HCT116 (cell line): Measurements from ENCODE around the gene TDRD7. TPM values are rescaled to one million over a fixed set of nuclear protein-coding genes. Genes with fewer than 3 reads are reported as not detected.

Experiments used
- ATAC-seq: fragments of 200-7000 bp; cut with Tn5 transposase; 2 replicates; pipeline ENCODE4 v1.9.1; 2020; ENCODE audit warnings: mild to moderate bottlenecking, moderate library complexity
- BruUV-seq: library from RNA; stranded (reverse); fragments of 400-500 nt; replicated peaks from 2 replicates; lab custom pipeline; 2021; lab: Mats Ljungman, UMichigan
- CTCF ChIA-PET: fragments of 300-600 bp; sonication (Branson Sonifier 250); formaldehyde crosslinking; loops from one replicate; lab custom pipeline; 2021; ENCODE audit warnings: antibody characterized with exemption; lab: Charles Lee
- POLR2A ChIA-PET: fragments of 300-600, 350-600 bp; sonication (Branson Sonifier 250); formaldehyde crosslinking; loops from one replicate; lab custom pipeline; 2021; ENCODE audit warnings: antibody characterized with exemption; lab: Charles Lee
- RAD21 ChIA-PET, 2 experiments: fragments of 300-600 bp; sonication (Branson Sonifier 250); formaldehyde crosslinking; loops; one replicate each; lab custom pipeline; 2023; ENCODE audit warnings: low total read pairs in 2 of 2; ENCODE audit not compliant: uncharacterized antibody in 2 of 2, unreplicated experiment in 2 of 2, low non-redundant PET in 1 of 2; lab: Charles Lee
- DNase-seq: peaks from one replicate; pipeline ENCODE4 v3.0.0-alpha.2; 2010; ENCODE audit warnings: low read depth, low spot score
- H2AFZ ChIP-seq: fragments of 200-600 bp; shearing (Covaris generic), sonication (generic); 2 replicates; pipeline ENCODE4 v1.6.1; 2017; ENCODE audit warnings: low read depth, mixed run types, mixed read lengths, antibody characterized with exemption, low read length; ENCODE audit not compliant: poor library complexity, severe bottlenecking
- H3K27ac ChIP-seq: 2 replicates; pipeline ENCODE4 v1.5.1; 2012; ENCODE audit warnings: low read depth, low read length
- H3K27me3 ChIP-seq: fragments of 200-600 bp; sonication (generic); 2 replicates; pipeline ENCODE4 v1.6.1; 2016; ENCODE audit warnings: mixed run types, low read length, mixed read lengths; ENCODE audit not compliant: insufficient read depth
- H3K36me3 ChIP-seq, 2 experiments: fragments of 200-500 bp in 1 of 2; fragments of 200-600 bp in 1 of 2; sonication (Bioruptor generic) in 1 of 2; sonication (generic) in 1 of 2; 2 replicates each; pipeline versions ENCODE4 v1.5.1 to v1.6.1; 2014 to 2016; ENCODE audit warnings: low read length in 2 of 2, inconsistent platforms in 1 of 2, mixed read lengths in 1 of 2, mixed run types in 1 of 2; ENCODE audit not compliant: insufficient read depth in 2 of 2, control insufficient read depth in 1 of 2
- H3K4me1 ChIP-seq, 2 experiments: fragments of 200-600 bp in 1 of 2; sonication (generic) in 1 of 2; 2 replicates each; pipeline versions ENCODE4 v1.5.1 to v1.6.1; 2012 to 2017; ENCODE audit warnings: low read length in 2 of 2, inconsistent platforms in 1 of 2, mild to moderate bottlenecking in 1 of 2, mixed read lengths in 1 of 2, mixed run types in 1 of 2, moderate library complexity in 1 of 2; ENCODE audit not compliant: insufficient read depth in 2 of 2, control insufficient read depth in 1 of 2
- H3K4me2 ChIP-seq: fragments of 200-600 bp; sonication (generic); 2 replicates; pipeline ENCODE4 v1.6.1; 2017; ENCODE audit warnings: mixed run types, low read length, mixed read lengths
- H3K4me3 ChIP-seq, 2 experiments: fragments of 200-600 bp in 1 of 2; sonication (generic) in 1 of 2; replicated peaks in 1 of 2; 2 replicates each; pipeline ENCODE4 v1.5.1; 2011 to 2016; ENCODE audit warnings: low read length in 2 of 2, control low read depth in 1 of 2, low read depth in 1 of 2, mild to moderate bottlenecking in 1 of 2, mixed read lengths in 1 of 2, mixed run types in 1 of 2
- H3K79me2 ChIP-seq: fragments of 200-600 bp; sonication (generic); 2 replicates; pipeline ENCODE4 v1.6.1; 2017; ENCODE audit warnings: mild to moderate bottlenecking, mixed run types, low read length, moderate library complexity, mixed read lengths; ENCODE audit not compliant: insufficient read depth
- H3K9ac ChIP-seq: fragments of 200-600 bp; sonication (generic); 2 replicates; pipeline ENCODE4 v1.6.1; 2016; ENCODE audit warnings: low read length, mixed read lengths
- H3K9me2 ChIP-seq: fragments of 200-600 bp; sonication (generic), shearing (Covaris generic); 2 replicates; pipeline ENCODE4 v1.6.1; 2017; ENCODE audit warnings: mixed run types, mild to moderate bottlenecking, moderate library complexity; ENCODE audit not compliant: insufficient read depth
- H3K9me3 ChIP-seq, 2 experiments: fragments of 200-500 bp in 1 of 2; fragments of 200-600 bp in 1 of 2; sonication (Bioruptor generic) in 1 of 2; sonication (generic) in 1 of 2; 2 replicates each; pipeline ENCODE4 v1.6.1; 2014 to 2017; ENCODE audit warnings: low read length in 2 of 2, mixed read lengths in 2 of 2, inconsistent platforms in 1 of 2, low read depth in 1 of 2, mild to moderate bottlenecking in 1 of 2, mixed run types in 1 of 2, moderate library complexity in 1 of 2; ENCODE audit not compliant: control insufficient read depth in 1 of 2, insufficient read depth in 1 of 2
- H4K20me1 ChIP-seq: fragments of 200-600 bp; sonication (generic), shearing (Covaris generic); 2 replicates; pipeline ENCODE4 v1.6.1; 2017; ENCODE audit warnings: mixed run types, mild to moderate bottlenecking, moderate library complexity; ENCODE audit not compliant: insufficient read depth
- CBX3 ChIP-seq: IDR thresholded peaks from 2 replicates; pipeline ENCODE4 v1.6.1; 2012; ENCODE audit warnings: low read depth
- EGR1 ChIP-seq: IDR thresholded peaks from 2 replicates; pipeline ENCODE4 v1.6.1; 2012; ENCODE audit warnings: low read depth
- EZH2phosphoT487 ChIP-seq: fragments of 200-600 bp; IDR thresholded peaks from 2 replicates; pipeline ENCODE4 v1.6.1; 2018; ENCODE audit warnings: antibody characterized with exemption, borderline replicate concordance
- RAD21 ChIP-seq: IDR thresholded peaks from 2 replicates; pipeline ENCODE4 v1.6.1; 2012; ENCODE audit warnings: low read depth, mild to moderate bottlenecking
- YY1 ChIP-seq: IDR thresholded peaks from 2 replicates; pipeline ENCODE4 v1.6.1; 2011; ENCODE audit warnings: low read length, low read depth, moderate library complexity, mild to moderate bottlenecking; ENCODE audit not compliant: insufficient replicate concordance; ENCODE audit errors: extremely low read depth
- ZFX ChIP-seq: fragments of 450-650 bp; IDR thresholded peaks from 2 replicates; pipeline ENCODE4 v1.6.1; 2017
- ZNF274 ChIP-seq: fragments of 200-500 bp; sonication (Bioruptor generic); IDR thresholded peaks from 2 replicates; pipeline ENCODE4 v1.6.1; 2014; ENCODE audit warnings: mild to moderate bottlenecking, low read depth, low read length, inconsistent platforms
- intact Hi-C: fragments of 100-400 bp; cut with micrococcal nuclease; formaldehyde crosslinking; loops from 2 replicates; pipeline ENCODE4 v1.10.0; 2022
- total RNA-seq: library from RNA; stranded (reverse); gene quantifications from one replicate; pipeline ENCODE4 v1.2.1, GENCODE V29; 2021; ENCODE audit not compliant: unreplicated experiment
- TF ChIP-seq, protein P1 (sequence below): IDR thresholded peaks from 2 replicates; pipeline ENCODE4 v1.6.1; 2012
- TF ChIP-seq, protein P2 (sequence below), 3 experiments: fragments of 200-600 bp in 1 of 3; sonication (generic) in 1 of 3; IDR thresholded peaks in 2 of 3; conservative IDR thresholded peaks in 1 of 3; 2 replicates each; pipeline ENCODE4 v1.5.1; 2012 to 2017; ENCODE audit warnings: low read depth in 2 of 3, low read length in 2 of 3, antibody characterized with exemption in 1 of 3, borderline replicate concordance in 1 of 3, control low read depth in 1 of 3, mild to moderate bottlenecking in 1 of 3, mixed read lengths in 1 of 3, mixed run types in 1 of 3, moderate library complexity in 1 of 3; ENCODE audit not compliant: insufficient read depth in 1 of 3
- TF ChIP-seq, protein P3 (sequence below): IDR thresholded peaks from 2 replicates; pipeline ENCODE4 v1.6.1; 2011; ENCODE audit warnings: mild to moderate bottlenecking, low read length, moderate library complexity; ENCODE audit not compliant: insufficient replicate concordance; ENCODE audit errors: extremely low read depth

TDRD7 gene
- total RNA-seq, 1 experiment from 2014 or later: 8.0 TPM

DNA sequence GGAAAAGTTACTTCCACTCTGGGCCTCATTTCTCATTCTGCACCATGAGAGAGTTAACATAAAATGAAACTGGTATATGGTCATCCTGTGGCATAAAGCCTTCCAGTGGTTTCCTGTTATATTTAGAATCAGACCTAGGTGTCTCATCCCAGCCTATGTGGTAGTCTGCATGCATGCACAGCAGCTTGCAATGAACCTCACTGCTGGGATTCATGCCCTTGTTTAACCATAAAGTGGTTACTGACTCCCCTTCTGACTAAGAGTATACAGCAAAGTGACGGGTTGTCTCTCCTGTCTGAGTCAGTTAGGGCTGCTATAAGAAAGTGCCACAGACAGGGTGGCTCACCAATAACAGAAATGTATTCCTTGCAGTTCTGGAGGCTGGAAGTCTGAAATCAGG, 14.7 kb upstream of the TDRD7 start (continued):
- TF ChIP-seq, protein P1, sequence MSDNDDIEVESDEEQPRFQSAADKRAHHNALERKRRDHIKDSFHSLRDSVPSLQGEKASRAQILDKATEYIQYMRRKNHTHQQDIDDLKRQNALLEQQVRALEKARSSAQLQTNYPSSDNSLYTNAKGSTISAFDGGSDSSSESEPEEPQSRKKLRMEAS: no peak
- TF ChIP-seq, protein P2, sequence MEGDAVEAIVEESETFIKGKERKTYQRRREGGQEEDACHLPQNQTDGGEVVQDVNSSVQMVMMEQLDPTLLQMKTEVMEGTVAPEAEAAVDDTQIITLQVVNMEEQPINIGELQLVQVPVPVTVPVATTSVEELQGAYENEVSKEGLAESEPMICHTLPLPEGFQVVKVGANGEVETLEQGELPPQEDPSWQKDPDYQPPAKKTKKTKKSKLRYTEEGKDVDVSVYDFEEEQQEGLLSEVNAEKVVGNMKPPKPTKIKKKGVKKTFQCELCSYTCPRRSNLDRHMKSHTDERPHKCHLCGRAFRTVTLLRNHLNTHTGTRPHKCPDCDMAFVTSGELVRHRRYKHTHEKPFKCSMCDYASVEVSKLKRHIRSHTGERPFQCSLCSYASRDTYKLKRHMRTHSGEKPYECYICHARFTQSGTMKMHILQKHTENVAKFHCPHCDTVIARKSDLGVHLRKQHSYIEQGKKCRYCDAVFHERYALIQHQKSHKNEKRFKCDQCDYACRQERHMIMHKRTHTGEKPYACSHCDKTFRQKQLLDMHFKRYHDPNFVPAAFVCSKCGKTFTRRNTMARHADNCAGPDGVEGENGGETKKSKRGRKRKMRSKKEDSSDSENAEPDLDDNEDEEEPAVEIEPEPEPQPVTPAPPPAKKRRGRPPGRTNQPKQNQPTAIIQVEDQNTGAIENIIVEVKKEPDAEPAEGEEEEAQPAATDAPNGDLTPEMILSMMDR (IDR thresholded peaks at IDR 0.05 in 2 of 3, conservative IDR thresholded peaks at IDR 0.05 in 1 of 3; ENCODE audit: borderline replicate concordance in 1 of 3, insufficient read depth in 1 of 3, low read depth in 2 of 3, low read length in 2 of 3): no peak
- TF ChIP-seq ZFX (no peak), ZNF274 (no peak), YY1 (no peak), RAD21 (no peak)

DNA sequence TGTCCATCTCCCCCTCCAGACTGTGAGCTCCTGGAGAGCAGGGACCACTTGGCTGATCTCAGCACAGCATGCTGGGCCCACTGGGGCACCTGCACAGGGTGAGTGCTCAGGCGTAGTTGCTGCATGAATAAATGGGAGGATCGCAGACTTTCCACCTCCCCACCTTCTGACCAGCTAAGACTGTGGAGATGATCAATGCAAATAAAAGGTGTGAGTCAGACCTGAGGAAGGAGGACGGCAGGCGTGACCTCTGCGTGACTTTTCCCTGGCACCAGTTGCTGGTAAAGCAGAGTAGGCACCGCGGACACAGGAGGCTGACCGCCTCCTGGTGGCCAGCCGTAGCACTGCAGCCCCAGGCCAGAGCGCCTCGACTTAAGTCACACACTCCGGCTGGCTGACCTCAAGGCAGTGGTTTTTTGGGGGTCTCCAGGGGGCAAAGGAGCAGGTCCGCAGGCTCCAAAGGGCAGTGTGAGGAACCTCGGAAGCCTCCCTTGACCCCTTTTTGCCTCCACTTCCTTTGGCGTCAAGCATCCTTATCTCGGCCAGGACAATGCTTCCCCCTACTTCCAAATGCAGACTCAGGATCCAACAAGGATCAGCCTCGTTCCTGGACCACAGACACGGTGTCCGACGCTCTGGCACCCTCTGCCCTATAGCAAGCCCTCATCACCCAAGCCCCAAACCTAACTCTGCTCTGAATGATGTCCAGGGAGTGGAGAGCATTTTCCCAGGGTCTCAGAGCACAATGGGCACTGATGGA, 12.7 kb upstream of the TDRD7 start:
- no peaks in the 10 kb centered on the region for H3K36me3 ChIP-seq
- peak overlapping the region in 1 of 2 experiments; percentile 30; a peak in 2 of 4 replicates for H3K4me3 ChIP-seq
- no peaks in the 10 kb centered on the region for H3K27me3 ChIP-seq
- DNase-seq: peak; percentile 73
- H3K4me1 ChIP-seq: peaks cover 4 to 10% of the 10 kb centered on the region in 2 experiments; a peak in 3 of 4 replicates
- no TSS peak for BruUV-seq
- TF ChIP-seq, protein P3, sequence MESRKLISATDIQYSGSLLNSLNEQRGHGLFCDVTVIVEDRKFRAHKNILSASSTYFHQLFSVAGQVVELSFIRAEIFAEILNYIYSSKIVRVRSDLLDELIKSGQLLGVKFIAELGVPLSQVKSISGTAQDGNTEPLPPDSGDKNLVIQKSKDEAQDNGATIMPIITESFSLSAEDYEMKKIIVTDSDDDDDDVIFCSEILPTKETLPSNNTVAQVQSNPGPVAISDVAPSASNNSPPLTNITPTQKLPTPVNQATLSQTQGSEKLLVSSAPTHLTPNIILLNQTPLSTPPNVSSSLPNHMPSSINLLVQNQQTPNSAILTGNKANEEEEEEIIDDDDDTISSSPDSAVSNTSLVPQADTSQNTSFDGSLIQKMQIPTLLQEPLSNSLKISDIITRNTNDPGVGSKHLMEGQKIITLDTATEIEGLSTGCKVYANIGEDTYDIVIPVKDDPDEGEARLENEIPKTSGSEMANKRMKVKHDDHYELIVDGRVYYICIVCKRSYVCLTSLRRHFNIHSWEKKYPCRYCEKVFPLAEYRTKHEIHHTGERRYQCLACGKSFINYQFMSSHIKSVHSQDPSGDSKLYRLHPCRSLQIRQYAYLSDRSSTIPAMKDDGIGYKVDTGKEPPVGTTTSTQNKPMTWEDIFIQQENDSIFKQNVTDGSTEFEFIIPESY: no peak
- no peak for TF ChIP-seq EZH2phosphoT487
- 0 out of 2 replicates have a peak, but pooled peaks have one; percentile 24 for TF ChIP-seq CBX3
- TF ChIP-seq RAD21: peak; percentile 84
- TF ChIP-seq, protein P2 (IDR thresholded peaks at IDR 0.05 in 2 of 3, conservative IDR thresholded peaks at IDR 0.05 in 1 of 3; ENCODE audit: borderline replicate concordance in 1 of 3, insufficient read depth in 1 of 3, low read depth in 2 of 3, low read length in 2 of 3): peak; percentile 76 to 98 (median 97)
- no peak for TF ChIP-seq EGR1
- POLR2A ChIA-PET: no interaction called here
- intact Hi-C loops: loop anchor here (1.0 kb wide), 1 partner anchor 542 kb away; no protein-coding TSS in a partner anchor
- no peak overlapping the region for H3K9ac ChIP-seq
- no peaks in the 10 kb centered on the region for H3K9me2 ChIP-seq
- H3K4me2 ChIP-seq: peak overlapping the region; percentile 70
- H3K9me3 ChIP-seq: peaks cover 0 to 9% of the 10 kb centered on the region in 2 experiments; a peak in 1 of 4 replicates
- RAD21 ChIA-PET: no interaction called here
- no peaks in the 10 kb centered on the region for H4K20me1 ChIP-seq
- H3K79me2 ChIP-seq: no peaks in the 10 kb centered on the region
- no peak overlapping the region; the same call in 1 of the 2 replicates for H3K27ac ChIP-seq
- peak overlapping the region; percentile 88 for H2AFZ ChIP-seq
- ATAC-seq: peak; percentile 90
- CTCF ChIA-PET: interaction anchor here (0.7 kb wide), 2 partner anchors 11 to 524 kb away, joined by 3 to 4 read pairs; no protein-coding TSS in a partner anchor
